Esophagus (tissue), 2 donors: ENCODE measurements around the gene XPNPEP2. TPM values are rescaled to one million over a fixed set of nuclear protein-coding genes. Genes with fewer than 3 reads are reported as not detected.

Experiments used
- H3K27ac ChIP-seq, 2 donors: one replicate each; pipeline ENCODE4 v1.5.1; 2013; ENCODE audit warnings: low read depth in 2 of 2, mild to moderate bottlenecking in 2 of 2, inconsistent platforms in 1 of 2, low read length in 1 of 2, moderate library complexity in 1 of 2
- H3K27me3 ChIP-seq, 2 donors: one replicate each; pipeline ENCODE4 v1.6.1; 2013; ENCODE audit warnings: low read length in 2 of 2, control low read depth in 1 of 2, mild to moderate bottlenecking in 1 of 2; ENCODE audit not compliant: insufficient read depth in 2 of 2, control insufficient read depth in 1 of 2
- H3K36me3 ChIP-seq, 2 donors: one replicate each; pipeline ENCODE4 v1.6.1; 2013; ENCODE audit warnings: low read length in 1 of 2; ENCODE audit not compliant: control insufficient read depth in 2 of 2, insufficient read depth in 2 of 2
- H3K4me1 ChIP-seq, 2 donors: one replicate each; pipeline ENCODE4 v1.6.1; 2013; ENCODE audit warnings: low read length in 1 of 2; ENCODE audit not compliant: control insufficient read depth in 2 of 2, insufficient read depth in 2 of 2
- H3K4me3 ChIP-seq, 2 donors: one replicate each; pipeline ENCODE4 v1.5.1; 2013; ENCODE audit warnings: low read length in 2 of 2, mild to moderate bottlenecking in 2 of 2, low read depth in 1 of 2, moderate library complexity in 1 of 2
- H3K9me3 ChIP-seq, 2 donors: one replicate each; pipeline ENCODE4 v1.6.1; 2013; ENCODE audit warnings: mild to moderate bottlenecking in 2 of 2, low read depth in 1 of 2, low read length in 1 of 2, moderate library complexity in 1 of 2; ENCODE audit not compliant: control insufficient read depth in 2 of 2, insufficient read depth in 1 of 2
- WGBS, 2 donors: extraction: QIAGEN DNeasy Blood & Tissue Kit; methylation state at CpG; one replicate each; pipeline ENCODE4 v1.1.7; 2013; 5-methylcytosine and 5-hydroxymethylcytosine counted together
- polyA plus RNA-seq, 2 donors: library from polyadenylated mRNA; stranded (reverse); fragments of 200-250 nt; gene quantifications; one replicate each; pipeline ENCODE4 v1.2.3, GENCODE V29; 2013
- donor health status: healthy with polysubstance abuse.
- donor health status: Bipolar disorder and iron deficiency.

XPNPEP2 gene
- polyA plus RNA-seq, 2 donors, result 0.14 to 0.35 TPM

DNA sequence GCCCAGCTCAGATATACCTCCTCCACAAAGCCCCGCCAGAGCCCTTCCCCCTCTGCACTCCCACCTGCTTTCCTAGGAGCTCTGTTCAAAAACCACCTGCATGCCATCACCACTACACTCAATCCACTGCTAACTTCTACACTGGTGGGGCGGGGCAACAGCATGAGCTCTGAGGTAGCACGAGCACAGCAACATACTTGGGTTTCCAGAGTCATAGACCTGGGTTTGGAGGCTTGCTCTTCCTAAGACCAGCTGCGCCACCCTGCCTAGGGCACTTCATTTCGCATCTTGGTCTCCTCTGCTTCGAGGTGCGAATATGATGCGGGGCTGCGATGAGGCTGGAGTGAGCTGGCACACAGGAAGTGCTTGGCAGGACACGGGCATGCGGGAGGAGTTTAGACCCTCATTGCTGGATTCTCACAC, 44.5 kb downstream of the XPNPEP2 start:
- Histone ChIP-seq H3K4me3 (no peak overlapping the region), H3K9me3 (no peaks in the 10 kb centered on the region), H3K36me3 (no peaks in the 10 kb centered on the region), H3K27me3 (peaks cover 0 to 2% of the 10 kb centered on the region in 2 donors), H3K4me1 (no peaks in the 10 kb centered on the region), H3K27ac (no peak overlapping the region)
- 76 to 86% methylated on average over 11 of the region's 11 CpGs for WGBS, 2 donors

DNA sequence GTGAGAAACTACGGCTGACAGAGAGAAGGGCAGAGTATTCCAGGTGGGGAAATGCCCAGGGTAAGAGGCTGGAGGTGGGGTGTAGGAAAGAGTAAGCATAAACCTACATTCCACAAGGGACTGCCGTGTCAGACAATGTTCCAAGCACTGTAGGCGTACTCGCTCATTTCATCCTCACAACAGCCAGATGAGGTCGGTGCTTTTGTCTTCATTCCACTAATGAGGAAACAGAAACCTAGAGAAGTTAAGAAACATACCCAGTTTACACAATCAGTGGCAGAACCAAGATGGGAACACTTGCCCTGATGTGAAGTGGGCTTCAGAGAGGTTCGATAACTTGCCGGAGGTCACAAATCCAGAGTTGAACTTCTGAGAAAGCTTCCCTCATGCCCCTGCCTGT, 45.6 kb downstream of the XPNPEP2 start:
- Histone ChIP-seq H3K27me3 (no peaks in the 10 kb centered on the region), H3K36me3 (no peaks in the 10 kb centered on the region), H3K4me1 (no peaks in the 10 kb centered on the region), H3K27ac (no peak overlapping the region), H3K4me3 (no peak overlapping the region), H3K9me3 (no peaks in the 10 kb centered on the region)
- 59 to 83% methylated on average over 7 of the region's 7 CpGs for WGBS, 2 donors

DNA sequence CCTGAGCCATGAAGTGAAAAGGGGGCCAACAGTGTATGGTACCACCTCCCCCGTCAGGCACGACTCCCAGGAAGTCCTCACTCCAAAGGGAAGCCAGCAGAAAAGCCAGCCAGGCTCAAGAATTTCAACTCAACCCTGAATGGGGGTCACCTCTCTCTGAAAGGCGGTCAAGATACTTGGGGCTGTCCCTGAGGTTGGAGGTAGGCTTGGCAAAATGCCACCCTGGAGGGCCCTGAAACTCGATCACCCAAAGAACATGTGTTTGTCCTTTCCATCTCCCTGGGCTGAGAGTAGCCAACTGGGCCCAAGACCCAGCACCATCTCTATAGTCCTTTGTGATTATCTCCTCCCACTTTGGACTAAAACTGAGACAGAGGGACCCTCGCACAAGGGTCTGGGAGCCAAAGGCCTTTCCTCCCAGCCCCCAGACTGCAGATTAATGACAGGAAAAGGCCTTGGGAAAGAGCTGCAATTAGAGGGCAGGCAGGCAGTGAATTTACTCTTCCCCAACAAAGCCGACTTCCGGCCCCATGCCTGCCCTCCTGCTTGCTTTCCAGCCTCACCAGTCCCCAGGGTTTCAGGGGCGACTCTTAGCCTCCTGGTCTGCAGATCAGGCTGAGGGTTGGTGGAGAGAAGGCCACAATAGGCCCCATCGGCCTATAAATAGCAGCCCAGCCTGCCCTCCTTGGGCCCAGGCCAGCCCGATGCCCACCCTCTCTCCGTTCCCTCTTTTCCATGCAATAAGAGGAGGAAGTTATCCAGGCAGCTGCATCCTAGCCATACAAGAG, 46.6 kb downstream of the XPNPEP2 start:
- no peaks in the 10 kb centered on the region for H3K27me3 ChIP-seq
- no peaks in the 10 kb centered on the region for H3K36me3 ChIP-seq
- no peaks in the 10 kb centered on the region for H3K9me3 ChIP-seq
- H3K4me1 ChIP-seq, result no peaks in the 10 kb centered on the region
- no peak overlapping the region for H3K27ac ChIP-seq
- H3K4me3 ChIP-seq, result no peak overlapping the region
- WGBS, 2 donors, result 74% methylated on average over 11 of the region's 11 CpGs

- Histone ChIP-seq H3K27me3 (no peaks in the 10 kb centered on the region), H3K4me1 (no peaks in the 10 kb centered on the region), H3K4me3 (no peak overlapping the region), H3K36me3 (no peaks in the 10 kb centered on the region), H3K27ac (no peak overlapping the region), H3K9me3 (no peaks in the 10 kb centered on the region)
- 54 to 64% methylated on average over 3 of the region's 3 CpGs for WGBS, 2 donors
Observed at GRCh38 chrX:129786210-129786651, 47.5 kb downstream of the XPNPEP2 start.

DNA sequence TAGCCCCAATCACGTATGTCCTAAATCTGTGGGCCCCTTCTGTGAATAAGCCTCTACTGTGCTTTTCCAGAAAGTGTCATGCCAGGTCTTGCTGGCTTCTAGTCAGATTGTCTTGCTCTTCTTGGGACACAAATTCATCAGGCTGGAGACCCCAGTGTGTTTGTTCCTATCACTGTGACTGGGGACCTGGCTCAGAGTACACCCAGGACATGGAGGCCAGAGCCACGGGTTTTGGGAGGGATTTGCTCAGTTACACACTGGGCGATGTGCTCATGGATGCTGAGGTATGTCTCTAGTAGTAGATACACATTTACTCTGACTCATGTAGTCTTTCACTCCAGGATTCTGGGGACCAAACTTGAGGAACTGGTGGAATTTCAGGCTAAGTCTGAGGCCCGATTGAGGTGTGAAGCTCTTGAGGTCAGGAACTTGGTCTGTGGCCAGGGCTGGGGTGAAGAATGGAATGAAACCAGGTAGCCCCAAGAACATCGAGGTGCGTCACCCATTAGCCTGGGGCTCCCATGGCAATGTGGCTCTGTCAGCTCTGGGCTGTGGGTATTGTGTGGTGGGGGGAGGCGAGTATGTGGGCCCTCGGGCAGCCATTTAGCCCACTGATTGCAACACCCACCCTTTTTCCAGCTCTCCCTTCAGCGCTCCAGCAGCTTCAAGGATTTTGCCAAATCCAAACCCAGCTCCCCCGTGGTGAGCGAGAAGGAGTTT, 48.7 kb downstream of the XPNPEP2 start:
- Histone ChIP-seq H3K27me3 (no peaks in the 10 kb centered on the region), H3K4me3 (no peak overlapping the region), H3K4me1 (no peaks in the 10 kb centered on the region), H3K9me3 (no peaks in the 10 kb centered on the region), H3K36me3 (no peaks in the 10 kb centered on the region), H3K27ac (no peak overlapping the region)
- WGBS, 2 donors, result 81 to 86% methylated on average over 10 to 11 of the region's 11 CpGs

GRCh38 chrX:129788527-129788926, 49.7 kb downstream of the XPNPEP2 start:
- no peak overlapping the region for H3K4me3 ChIP-seq
- no peaks in the 10 kb centered on the region for H3K9me3 ChIP-seq
- H3K4me1 ChIP-seq, result no peaks in the 10 kb centered on the region
- 81 to 83% methylated on average over 6 of the region's 6 CpGs for WGBS, 2 donors
- no peak overlapping the region for H3K27ac ChIP-seq
- H3K27me3 ChIP-seq, result no peaks in the 10 kb centered on the region
- H3K36me3 ChIP-seq, result no peaks in the 10 kb centered on the region

- no peaks in the 10 kb centered on the region for H3K4me1 ChIP-seq
- no peaks in the 10 kb centered on the region for H3K36me3 ChIP-seq
- 74 to 84% methylated on average over 3 of the region's 3 CpGs for WGBS, 2 donors
- H3K27me3 ChIP-seq, result no peaks in the 10 kb centered on the region
- H3K4me3 ChIP-seq, result no peak overlapping the region
- no peaks in the 10 kb centered on the region for H3K9me3 ChIP-seq
- H3K27ac ChIP-seq, result no peak overlapping the region
Observed at GRCh38 chrX:129790146-129790545, 51.4 kb downstream of the XPNPEP2 start.

- no peak overlapping the region for H3K27ac ChIP-seq
- no peaks in the 10 kb centered on the region for H3K27me3 ChIP-seq
- 86 to 89% methylated on average over 9 of the region's 9 CpGs for WGBS, 2 donors
- no peak overlapping the region for H3K4me3 ChIP-seq
- no peaks in the 10 kb centered on the region for H3K9me3 ChIP-seq
- no peaks in the 10 kb centered on the region for H3K4me1 ChIP-seq
- H3K36me3 ChIP-seq, result no peaks in the 10 kb centered on the region
Observed at GRCh38 chrX:129790808-129791207, 52.0 kb downstream of the XPNPEP2 start.

GRCh38 chrX:129791336-129791735, 52.6 kb downstream of the XPNPEP2 start:
- Histone ChIP-seq H3K4me3 (no peak overlapping the region), H3K4me1 (no peaks in the 10 kb centered on the region), H3K27ac (no peak overlapping the region), H3K9me3 (no peaks in the 10 kb centered on the region), H3K27me3 (no peaks in the 10 kb centered on the region), H3K36me3 (no peaks in the 10 kb centered on the region)
- WGBS, 2 donors, result 88 to 92% methylated on average over 8 of the region's 8 CpGs
